Pancreas (tissue), 10 donors: ENCODE measurements around the gene BRSK2. TPM values are rescaled to one million over a fixed set of nuclear protein-coding genes. Genes with fewer than 3 reads are reported as not detected.

Experiments
- ATAC-seq, 4 donors: fragments of 200-7000 bp; cut with Tn5 transposase; one replicate each; pipeline versions ENCODE4 v1.8.0 to v1.9.1; 2020; ENCODE audit warnings: mild to moderate bottlenecking in 4 of 4, moderate library complexity in 4 of 4
- DNase-seq, 6 donors: peaks; one replicate each; pipeline ENCODE4 v3.0.0-alpha.2; 2020
- FAIRE-seq: peaks from 2 replicates; lab custom pipeline; 2012; peaks lifted over from hg19 to GRCh38; lab: Jason Lieb, UNC
- H3K27ac ChIP-seq, 4 donors: fragments of 200-600 bp; sonication (generic); 1 replicate in 3 of 4; 2 replicates in 1 of 4; pipeline versions ENCODE4 v1.5.0 to v1.8.0; 2020
- H3K27me3 ChIP-seq, 4 donors: fragments of 200-600 bp; one replicate each; pipeline ENCODE4 v1.8.0; 2021
- H3K36me3 ChIP-seq, 3 donors: fragments of 200-600 bp; sonication (generic) in 1 of 3; one replicate each; pipeline versions ENCODE4 v1.5.0 to v1.8.0; 2020 to 2021
- H3K4me1 ChIP-seq, 3 donors: fragments of 200-600 bp; one replicate each; pipeline ENCODE4 v1.8.0; 2021
- H3K4me3 ChIP-seq, 4 donors: fragments of 200-600 bp; sonication (generic) in 2 of 4; one replicate each; pipeline versions ENCODE4 v1.5.0 to v1.8.0; 2020 to 2021
- H3K9me3 ChIP-seq, 4 donors: fragments of 200-600 bp; one replicate each; pipeline ENCODE4 v1.8.0; 2021
- WGBS, 2 donors: extraction: QIAGEN DNeasy Blood & Tissue Kit; methylation state at CpG; one replicate each; pipeline ENCODE4 v1.1.7; 2013; 5-methylcytosine and 5-hydroxymethylcytosine counted together
- intact Hi-C, 3 donors: fragments of 100-400 bp; cut with DNase I; formaldehyde crosslinking; loops; one replicate each; pipeline versions ENCODE4 v1.11.1 to v1.14.2; 2022
- polyA plus RNA-seq, 2 donors: library from polyadenylated mRNA; stranded (reverse); fragments of 200-250 nt; gene quantifications; one replicate each; pipeline ENCODE4 v1.2.3, GENCODE V29; 2013
- total RNA-seq, 6 donors: library from RNA; stranded (reverse); fragmentation: NEBNext Ultra II Directional in 4 of 6; extraction: Animal tissue kit (Norgen Biotek cat#: 25700) in 4 of 6; gene quantifications; one replicate each; pipeline versions ENCODE4 v1.2.1 to v1.2.4, GENCODE V29; 2021 to 2023
- TF ChIP-seq, protein P1 (sequence below), 4 donors: fragments of 200-600 bp; sonication (generic) in 3 of 4; IDR thresholded peaks; one replicate each; pipeline versions ENCODE4 v1.5.0 to v1.8.0; 2021; ENCODE audit warnings: antibody characterized with exemption in 4 of 4
- donor health status: healthy with polysubstance abuse.
- donor health status: DM: no; HTN: no; CAD: no; lungs with moderate emphysema.
- donor health status: DM: no; HTN: no; CAD: no.
- donor health status: control.
- donor health status: control.
- donor health status: Bipolar disorder and iron deficiency.
- donor health status: DM: yes; HTN: yes; CAD: no.
- donor health status: DM: no; HTN: no; CAD: no.
- donor health status: DM: no; HTN: no; CAD: no.
- donor health status: DM: yes; HTN: yes; CAD: no.

Gene BRSK2
- total and polyA plus RNA-seq, 8 donors = 44.2 to 215 (median 70.9) TPM

DNA sequence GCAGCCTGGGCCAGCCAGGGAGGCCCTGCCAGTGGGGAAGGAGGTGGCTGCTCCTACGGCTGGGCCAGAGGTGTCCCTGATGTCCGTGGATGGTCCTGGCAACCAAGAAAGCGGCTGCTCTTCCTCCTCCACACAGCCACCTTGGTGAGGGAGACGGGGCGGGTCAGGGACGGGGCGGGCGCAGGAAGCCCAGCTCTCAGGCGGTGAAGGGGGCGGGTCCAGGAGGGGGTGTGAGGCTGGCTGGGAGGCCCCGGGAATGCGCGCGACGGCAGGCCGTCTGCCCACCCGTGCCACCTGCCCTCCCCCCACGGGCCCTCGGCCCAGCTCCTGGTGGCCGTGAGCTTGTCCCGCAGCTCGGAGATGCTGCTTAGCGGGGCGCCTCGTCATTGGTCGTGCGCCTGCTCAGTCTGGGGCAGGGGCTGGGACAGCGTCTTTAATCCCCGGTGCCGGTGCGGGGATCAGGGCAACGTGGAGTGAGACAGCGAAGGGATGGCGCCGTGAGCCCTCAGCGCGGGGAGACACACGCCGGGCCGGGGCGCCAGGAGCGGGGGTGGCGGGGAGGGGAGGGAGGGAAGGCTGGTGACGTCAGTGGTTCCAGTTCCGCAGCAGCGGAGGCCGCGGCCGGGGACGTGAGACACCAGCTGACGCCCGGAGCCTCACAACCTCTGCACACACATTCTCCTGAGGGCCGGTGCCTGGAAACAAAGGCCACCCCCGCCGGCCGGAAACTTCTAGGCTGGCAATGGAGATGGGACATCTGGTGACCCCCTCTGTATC is 6.7 kb upstream of the BRSK2 start:
- WGBS, 2 donors = 0 to 1% methylated on average over 49 to 55 of the region's 56 CpGs
- Histone ChIP-seq H3K4me1 (no peaks in the 10 kb centered on the region), H3K27me3 (no peaks in the 10 kb centered on the region), H3K36me3 (no peaks in the 10 kb centered on the region), H3K27ac (peak overlapping the region; percentile 33 to 78 (median 64)), H3K4me3 (peak overlapping the region; percentile 30 to 67 (median 45)), H3K9me3 (no peaks in the 10 kb centered on the region)
- no peak for FAIRE-seq
- intact Hi-C loops = no loop called here
- TF ChIP-seq, protein P1, sequence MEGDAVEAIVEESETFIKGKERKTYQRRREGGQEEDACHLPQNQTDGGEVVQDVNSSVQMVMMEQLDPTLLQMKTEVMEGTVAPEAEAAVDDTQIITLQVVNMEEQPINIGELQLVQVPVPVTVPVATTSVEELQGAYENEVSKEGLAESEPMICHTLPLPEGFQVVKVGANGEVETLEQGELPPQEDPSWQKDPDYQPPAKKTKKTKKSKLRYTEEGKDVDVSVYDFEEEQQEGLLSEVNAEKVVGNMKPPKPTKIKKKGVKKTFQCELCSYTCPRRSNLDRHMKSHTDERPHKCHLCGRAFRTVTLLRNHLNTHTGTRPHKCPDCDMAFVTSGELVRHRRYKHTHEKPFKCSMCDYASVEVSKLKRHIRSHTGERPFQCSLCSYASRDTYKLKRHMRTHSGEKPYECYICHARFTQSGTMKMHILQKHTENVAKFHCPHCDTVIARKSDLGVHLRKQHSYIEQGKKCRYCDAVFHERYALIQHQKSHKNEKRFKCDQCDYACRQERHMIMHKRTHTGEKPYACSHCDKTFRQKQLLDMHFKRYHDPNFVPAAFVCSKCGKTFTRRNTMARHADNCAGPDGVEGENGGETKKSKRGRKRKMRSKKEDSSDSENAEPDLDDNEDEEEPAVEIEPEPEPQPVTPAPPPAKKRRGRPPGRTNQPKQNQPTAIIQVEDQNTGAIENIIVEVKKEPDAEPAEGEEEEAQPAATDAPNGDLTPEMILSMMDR (IDR thresholded peaks at IDR 0.05) = no peak
- peak; percentile 88 to 94 (median 92) for ATAC-seq
- peak; percentile 66 to 89 (median 82) for DNase-seq

DNA sequence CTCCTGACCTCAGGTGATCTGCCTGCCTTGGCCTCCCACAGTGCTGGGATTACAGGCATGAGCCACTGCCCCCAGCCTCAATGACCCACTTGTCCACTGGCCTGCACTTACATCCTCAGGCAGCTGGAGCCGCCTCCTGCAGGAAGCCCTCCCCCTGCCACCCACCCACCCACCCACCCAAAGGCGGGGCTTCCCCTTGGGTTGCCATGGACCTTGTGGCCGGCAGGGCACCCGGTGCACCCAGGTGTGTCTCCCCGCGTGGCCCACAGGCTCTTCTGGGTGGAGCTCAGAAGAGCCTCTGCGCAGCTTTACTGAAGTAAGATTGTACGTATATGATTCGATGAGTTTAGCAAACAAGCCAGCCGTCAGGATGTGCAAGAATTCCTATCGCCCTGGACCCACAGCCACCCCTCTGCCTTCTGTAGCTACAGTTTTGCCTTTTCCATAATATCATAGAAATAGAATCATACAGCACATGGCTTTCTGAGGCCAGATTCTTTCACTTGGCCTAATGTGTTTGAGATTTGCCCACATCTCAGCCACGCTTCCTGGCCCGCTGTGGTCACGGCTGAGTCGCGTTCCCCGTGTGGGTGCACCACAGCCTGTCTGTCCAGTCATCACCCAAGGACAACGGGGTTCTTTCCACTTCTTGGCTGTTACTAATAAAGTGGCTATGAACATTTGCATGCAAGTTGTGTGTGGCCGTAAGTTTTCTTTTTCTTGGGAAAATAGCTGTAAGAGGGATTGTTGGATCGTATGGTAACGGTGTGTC is 5.3 kb upstream of the BRSK2 start:
- WGBS, 2 donors = 83 to 87% methylated on average over 21 of the region's 21 CpGs
- Histone ChIP-seq H3K27ac (no peak overlapping the region), H3K4me1 (peaks cover 0 to 5% (median 0%) of the 10 kb centered on the region in 3 donors), H3K27me3 (no peaks in the 10 kb centered on the region), H3K9me3 (no peaks in the 10 kb centered on the region), H3K4me3 (no peak overlapping the region), H3K36me3 (no peaks in the 10 kb centered on the region)
- intact Hi-C loops = no loop called here
- ATAC-seq (no peak), DNase-seq (peak in 3 of 6 donors; percentile 12 to 37 (median 18)), FAIRE-seq (no peak)
- TF ChIP-seq, protein P1 (IDR thresholded peaks at IDR 0.05) = no peak

DNA sequence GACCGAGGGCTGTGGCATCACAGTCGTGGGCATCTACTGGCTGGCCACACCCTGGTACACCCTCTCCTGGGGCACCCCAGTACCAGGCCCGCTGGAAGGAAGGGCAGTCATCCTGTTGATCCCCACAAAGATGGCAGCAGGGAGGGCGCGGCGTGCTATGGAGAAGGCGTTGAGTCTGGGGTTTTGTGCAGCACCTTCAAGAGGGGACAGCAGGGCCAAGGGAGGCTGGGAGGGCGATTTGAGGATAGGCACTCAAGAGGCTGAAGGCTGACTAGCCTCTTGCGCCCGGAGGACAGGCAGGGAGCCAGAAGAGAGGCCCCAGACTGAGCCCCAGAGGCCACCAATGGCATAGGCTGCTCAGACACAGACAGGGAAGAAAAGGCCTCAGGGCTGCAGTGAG is 2.2 kb upstream of the BRSK2 start:
- TF ChIP-seq, protein P1 (IDR thresholded peaks at IDR 0.05) = no peak
- H3K4me3 ChIP-seq = no peak overlapping the region
- H3K36me3 ChIP-seq = no peaks in the 10 kb centered on the region
- peak in 3 of 6 donors; percentile 39 to 56 (median 53) for DNase-seq
- ATAC-seq = no peak
- H3K27me3 ChIP-seq = no peaks in the 10 kb centered on the region
- H3K9me3 ChIP-seq = no peaks in the 10 kb centered on the region
- peaks cover 0 to 5% (median 4%) of the 10 kb centered on the region in 3 donors for H3K4me1 ChIP-seq
- intact Hi-C loops = no loop called here
- no peak overlapping the region for H3K27ac ChIP-seq
- FAIRE-seq = no peak
- WGBS, 2 donors = 92 to 97% methylated on average over 10 of the region's 10 CpGs

- no peaks in the 10 kb centered on the region for H3K36me3 ChIP-seq
- no peak for FAIRE-seq
- no peak overlapping the region for H3K27ac ChIP-seq
- 64 to 65% methylated on average over 22 of the region's 22 CpGs for WGBS, 2 donors
- DNase-seq = peak in 5 of 6 donors; percentile 52 to 80 (median 63)
- peak in 1 of 4 donors; percentile 9 for ATAC-seq
- H3K9me3 ChIP-seq = no peaks in the 10 kb centered on the region
- peaks cover 0 to 5% (median 5%) of the 10 kb centered on the region in 3 donors for H3K4me1 ChIP-seq
- TF ChIP-seq, protein P1 (IDR thresholded peaks at IDR 0.05) = no peak
- intact Hi-C loops = no loop called here
- H3K4me3 ChIP-seq = no peak overlapping the region
- no peaks in the 10 kb centered on the region for H3K27me3 ChIP-seq
These were observed 1.6 kb upstream of the BRSK2 start for GRCh38 chr11:1387961-1388762.
